H1 (cell line): ENCODE data around the gene CYLD.

Source experiments
- CBX5 ChIP-seq: fragments of 300-800, 300-1000 bp; sonication (generic); IDR thresholded peaks from 2 replicates; pipeline ENCODE4 v1.7.1; 2016; ENCODE audit warnings: antibody characterized with exemption, low read length, low read depth
- CHD2 ChIP-seq: IDR thresholded peaks from 2 replicates; pipeline ENCODE4 v1.6.1; 2012; ENCODE audit warnings: low read length, improper control_type of control experiment
- EGR1 ChIP-seq: IDR thresholded peaks from 2 replicates; pipeline ENCODE4 v1.6.1; 2011; ENCODE audit warnings: low read depth, low read length, borderline replicate concordance
- HDAC6 ChIP-seq: IDR thresholded peaks from one replicate; pipeline ENCODE4 v1.7.1; 2012; ENCODE audit warnings: low read depth, mild to moderate bottlenecking, inconsistent platforms, low read length, moderate library complexity
- SUZ12 ChIP-seq: fragments of 200-600 bp; sonication (generic); IDR thresholded peaks from 2 replicates; pipeline ENCODE4 v1.6.1; 2012; ENCODE audit warnings: mild to moderate bottlenecking, inconsistent platforms, low read length, moderate library complexity, mixed read lengths
- TF ChIP-seq, protein P1 (sequence below), 3 experiments: IDR thresholded peaks; 1 replicate in 2 of 3; 2 replicates in 1 of 3; pipeline versions ENCODE4 v1.5.1 to v1.6.1; 2011; ENCODE audit warnings: low read length in 3 of 3, mild to moderate bottlenecking in 3 of 3, inconsistent platforms in 2 of 3, low read depth in 1 of 3, moderate library complexity in 1 of 3; ENCODE audit not compliant: insufficient read depth in 1 of 3; ENCODE audit errors: control extremely low read depth in 1 of 3
- TF ChIP-seq, protein P2 (sequence below): IDR thresholded peaks from 2 replicates; pipeline ENCODE4 v1.6.1; 2011; ENCODE audit warnings: low read length, improper control_type of control experiment
- TF ChIP-seq, protein P3 (sequence below): IDR thresholded peaks from 2 replicates; pipeline ENCODE4 v1.6.1; 2012; ENCODE audit warnings: inconsistent platforms

DNA sequence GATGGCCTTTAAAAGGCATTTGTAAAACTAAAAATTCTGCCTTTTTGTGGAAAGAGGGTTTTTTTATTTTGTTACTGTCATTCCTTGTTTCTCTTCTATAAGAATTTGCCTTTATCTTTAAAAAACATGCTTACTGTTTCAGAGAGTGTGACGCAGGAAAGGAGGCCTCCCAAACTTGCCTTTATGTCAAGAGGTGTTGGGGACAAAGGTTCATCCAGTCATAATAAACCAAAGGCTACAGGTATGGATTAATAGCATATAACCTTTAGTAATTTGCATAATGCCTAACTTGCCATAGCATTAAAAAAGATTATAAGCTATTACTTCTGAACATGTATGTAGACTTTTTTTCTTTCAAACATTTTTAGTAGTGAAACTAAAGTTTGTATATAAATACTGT lies 34.2 kb downstream of the CYLD start:
- TF ChIP-seq, protein P1, sequence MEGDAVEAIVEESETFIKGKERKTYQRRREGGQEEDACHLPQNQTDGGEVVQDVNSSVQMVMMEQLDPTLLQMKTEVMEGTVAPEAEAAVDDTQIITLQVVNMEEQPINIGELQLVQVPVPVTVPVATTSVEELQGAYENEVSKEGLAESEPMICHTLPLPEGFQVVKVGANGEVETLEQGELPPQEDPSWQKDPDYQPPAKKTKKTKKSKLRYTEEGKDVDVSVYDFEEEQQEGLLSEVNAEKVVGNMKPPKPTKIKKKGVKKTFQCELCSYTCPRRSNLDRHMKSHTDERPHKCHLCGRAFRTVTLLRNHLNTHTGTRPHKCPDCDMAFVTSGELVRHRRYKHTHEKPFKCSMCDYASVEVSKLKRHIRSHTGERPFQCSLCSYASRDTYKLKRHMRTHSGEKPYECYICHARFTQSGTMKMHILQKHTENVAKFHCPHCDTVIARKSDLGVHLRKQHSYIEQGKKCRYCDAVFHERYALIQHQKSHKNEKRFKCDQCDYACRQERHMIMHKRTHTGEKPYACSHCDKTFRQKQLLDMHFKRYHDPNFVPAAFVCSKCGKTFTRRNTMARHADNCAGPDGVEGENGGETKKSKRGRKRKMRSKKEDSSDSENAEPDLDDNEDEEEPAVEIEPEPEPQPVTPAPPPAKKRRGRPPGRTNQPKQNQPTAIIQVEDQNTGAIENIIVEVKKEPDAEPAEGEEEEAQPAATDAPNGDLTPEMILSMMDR (IDR thresholded peaks at IDR 0.05; ENCODE audit: control extremely low read depth in 1 of 3, insufficient read depth in 1 of 3, low read depth in 1 of 3, low read length in 3 of 3) = no peak
- TF ChIP-seq HDAC6 = no peak
- TF ChIP-seq CBX5 = no peak
- no peak for TF ChIP-seq SUZ12
- no peak for TF ChIP-seq CHD2
- TF ChIP-seq, protein P2, sequence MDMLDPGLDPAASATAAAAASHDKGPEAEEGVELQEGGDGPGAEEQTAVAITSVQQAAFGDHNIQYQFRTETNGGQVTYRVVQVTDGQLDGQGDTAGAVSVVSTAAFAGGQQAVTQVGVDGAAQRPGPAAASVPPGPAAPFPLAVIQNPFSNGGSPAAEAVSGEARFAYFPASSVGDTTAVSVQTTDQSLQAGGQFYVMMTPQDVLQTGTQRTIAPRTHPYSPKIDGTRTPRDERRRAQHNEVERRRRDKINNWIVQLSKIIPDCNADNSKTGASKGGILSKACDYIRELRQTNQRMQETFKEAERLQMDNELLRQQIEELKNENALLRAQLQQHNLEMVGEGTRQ = no peak
- TF ChIP-seq, protein P3, sequence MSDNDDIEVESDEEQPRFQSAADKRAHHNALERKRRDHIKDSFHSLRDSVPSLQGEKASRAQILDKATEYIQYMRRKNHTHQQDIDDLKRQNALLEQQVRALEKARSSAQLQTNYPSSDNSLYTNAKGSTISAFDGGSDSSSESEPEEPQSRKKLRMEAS = no peak
- no peak for TF ChIP-seq EGR1
